Activated T-cell treated with anti-CD3 and anti-CD28 coated beads, Interleukin-2, amount 50 U/mL, for 24 hours (primary cell): Measurements from ENCODE around the gene ZC3H14.

Experiments
- DNase-seq: peaks from one replicate; pipeline ENCODE4 v3.0.0-alpha.2; 2020
- H3K27ac Mint-ChIP-seq: 2 replicates; pipeline ENCODE4 v1.8.0; 2020; ENCODE audit warnings: mild to moderate bottlenecking, mixed read lengths
- H3K27me3 Mint-ChIP-seq: 2 replicates; pipeline ENCODE4 v1.8.0; 2020; ENCODE audit warnings: mixed read lengths
- H3K36me3 Mint-ChIP-seq: 2 replicates; pipeline ENCODE4 v1.8.0; 2020; ENCODE audit warnings: low read depth, mixed read lengths
- H3K4me1 Mint-ChIP-seq: 2 replicates; pipeline ENCODE4 v1.8.0; 2020; ENCODE audit warnings: low read depth, mixed read lengths
- H3K4me3 Mint-ChIP-seq: 2 replicates; pipeline ENCODE4 v1.8.0; 2020; ENCODE audit warnings: mild to moderate bottlenecking, moderate library complexity, mixed read lengths
- H3K9me3 Mint-ChIP-seq: 2 replicates; pipeline ENCODE4 v1.8.0; 2020; ENCODE audit warnings: mixed read lengths

Gene ZC3H14

GRCh38 chr14:88563845-88564244, 1.0 kb downstream of the ZC3H14 start:
- Mint-ChIP-seq H3K4me3 (peak overlapping the region; percentile 94), H3K36me3 (peaks cover 42% of the 10 kb centered on the region), H3K4me1 (peaks cover 35% of the 10 kb centered on the region), H3K9me3 (no peaks in the 10 kb centered on the region), H3K27ac (peak overlapping the region; percentile 82), H3K27me3 (peaks cover 12% of the 10 kb centered on the region)
- DNase-seq, result no peak

- no peaks in the 10 kb centered on the region for H3K9me3 Mint-ChIP-seq
- no peak overlapping the region for H3K27ac Mint-ChIP-seq
- no peak overlapping the region for H3K4me3 Mint-ChIP-seq
- H3K4me1 Mint-ChIP-seq, result peaks cover 31% of the 10 kb centered on the region
- DNase-seq, result no peak
- peaks cover 58% of the 10 kb centered on the region for H3K36me3 Mint-ChIP-seq
- peaks cover 10% of the 10 kb centered on the region for H3K27me3 Mint-ChIP-seq
Measured at GRCh38 chr14:88565427-88565826, 2.6 kb downstream of the ZC3H14 start.

- peaks cover 78% of the 10 kb centered on the region for H3K36me3 Mint-ChIP-seq
- DNase-seq, result no peak
- H3K4me1 Mint-ChIP-seq, result peaks cover 21% of the 10 kb centered on the region
- no peaks in the 10 kb centered on the region for H3K9me3 Mint-ChIP-seq
- H3K27me3 Mint-ChIP-seq, result no peaks in the 10 kb centered on the region
- no peak overlapping the region for H3K4me3 Mint-ChIP-seq
- H3K27ac Mint-ChIP-seq, result no peak overlapping the region
Measured at GRCh38 chr14:88568196-88568595, 5.4 kb downstream of the ZC3H14 start.

- H3K4me3 Mint-ChIP-seq, result no peak overlapping the region
- H3K27ac Mint-ChIP-seq, result no peak overlapping the region
- H3K27me3 Mint-ChIP-seq, result no peaks in the 10 kb centered on the region
- DNase-seq, result no peak
- H3K36me3 Mint-ChIP-seq, result peaks cover 90% of the 10 kb centered on the region
- H3K9me3 Mint-ChIP-seq, result no peaks in the 10 kb centered on the region
- peaks cover 4% of the 10 kb centered on the region for H3K4me1 Mint-ChIP-seq
Measured at GRCh38 chr14:88572117-88572516, 9.3 kb downstream of the ZC3H14 start.

- DNase-seq, result no peak
- no peak overlapping the region for H3K4me3 Mint-ChIP-seq
- no peaks in the 10 kb centered on the region for H3K4me1 Mint-ChIP-seq
- H3K9me3 Mint-ChIP-seq, result no peaks in the 10 kb centered on the region
- H3K27me3 Mint-ChIP-seq, result no peaks in the 10 kb centered on the region
- H3K27ac Mint-ChIP-seq, result no peak overlapping the region
- peaks cover 91% of the 10 kb centered on the region for H3K36me3 Mint-ChIP-seq
Measured at GRCh38 chr14:88576222-88576621, 13.4 kb downstream of the ZC3H14 start.

GRCh38 chr14:88584451-88584850, 21.6 kb downstream of the ZC3H14 start:
- H3K4me1 Mint-ChIP-seq, result no peaks in the 10 kb centered on the region
- H3K36me3 Mint-ChIP-seq, result peaks cover 89% of the 10 kb centered on the region
- H3K4me3 Mint-ChIP-seq, result no peak overlapping the region
- DNase-seq, result no peak
- H3K27me3 Mint-ChIP-seq, result no peaks in the 10 kb centered on the region
- H3K27ac Mint-ChIP-seq, result no peak overlapping the region
- H3K9me3 Mint-ChIP-seq, result no peaks in the 10 kb centered on the region

GRCh38 chr14:88588081-88588480, 25.2 kb downstream of the ZC3H14 start:
- Mint-ChIP-seq H3K27me3 (no peaks in the 10 kb centered on the region), H3K27ac (no peak overlapping the region), H3K9me3 (no peaks in the 10 kb centered on the region), H3K4me1 (no peaks in the 10 kb centered on the region), H3K36me3 (peaks cover 88% of the 10 kb centered on the region), H3K4me3 (no peak overlapping the region)
- DNase-seq, result no peak

GRCh38 chr14:88590173-88590572, 27.3 kb downstream of the ZC3H14 start:
- no peaks in the 10 kb centered on the region for H3K4me1 Mint-ChIP-seq
- H3K27ac Mint-ChIP-seq, result no peak overlapping the region
- no peak overlapping the region for H3K4me3 Mint-ChIP-seq
- H3K9me3 Mint-ChIP-seq, result no peaks in the 10 kb centered on the region
- H3K27me3 Mint-ChIP-seq, result no peaks in the 10 kb centered on the region
- DNase-seq, result no peak
- peaks cover 92% of the 10 kb centered on the region for H3K36me3 Mint-ChIP-seq

GRCh38 chr14:88592031-88592430, 29.2 kb downstream of the ZC3H14 start:
- no peak overlapping the region for H3K4me3 Mint-ChIP-seq
- peaks cover 4% of the 10 kb centered on the region for H3K4me1 Mint-ChIP-seq
- peaks cover 95% of the 10 kb centered on the region for H3K36me3 Mint-ChIP-seq
- no peaks in the 10 kb centered on the region for H3K27me3 Mint-ChIP-seq
- no peaks in the 10 kb centered on the region for H3K9me3 Mint-ChIP-seq
- no peak overlapping the region for H3K27ac Mint-ChIP-seq
- DNase-seq, result no peak

GRCh38 chr14:88597038-88597437, 34.2 kb downstream of the ZC3H14 start:
- Mint-ChIP-seq H3K27ac (no peak overlapping the region), H3K36me3 (peaks cover 97% of the 10 kb centered on the region), H3K4me3 (no peak overlapping the region), H3K27me3 (no peaks in the 10 kb centered on the region), H3K4me1 (peaks cover 39% of the 10 kb centered on the region), H3K9me3 (no peaks in the 10 kb centered on the region)
- DNase-seq, result no peak

- no peaks in the 10 kb centered on the region for H3K9me3 Mint-ChIP-seq
- H3K4me1 Mint-ChIP-seq, result peaks cover 42% of the 10 kb centered on the region
- H3K27ac Mint-ChIP-seq, result no peak overlapping the region
- no peaks in the 10 kb centered on the region for H3K27me3 Mint-ChIP-seq
- H3K36me3 Mint-ChIP-seq, result peaks cover 100% of the 10 kb centered on the region
- no peak overlapping the region for H3K4me3 Mint-ChIP-seq
- DNase-seq, result no peak
Measured at GRCh38 chr14:88597601-88598000, 34.8 kb downstream of the ZC3H14 start.

- Mint-ChIP-seq H3K27ac (peak overlapping the region; percentile 18), H3K27me3 (no peaks in the 10 kb centered on the region), H3K9me3 (no peaks in the 10 kb centered on the region), H3K4me3 (no peak overlapping the region), H3K4me1 (peaks cover 44% of the 10 kb centered on the region), H3K36me3 (peaks cover 100% of the 10 kb centered on the region)
- DNase-seq, result no peak
Measured at GRCh38 chr14:88598097-88598675, 35.3 kb downstream of the ZC3H14 start.

- H3K4me1 Mint-ChIP-seq, result peaks cover 48% of the 10 kb centered on the region
- peak overlapping the region; percentile 58 for H3K4me3 Mint-ChIP-seq
- H3K27ac Mint-ChIP-seq, result peak overlapping the region; percentile 95
- H3K9me3 Mint-ChIP-seq, result no peaks in the 10 kb centered on the region
- no peak for DNase-seq
- peaks cover 100% of the 10 kb centered on the region for H3K36me3 Mint-ChIP-seq
- no peaks in the 10 kb centered on the region for H3K27me3 Mint-ChIP-seq
Measured at GRCh38 chr14:88599326-88599725, 36.5 kb downstream of the ZC3H14 start.

GRCh38 chr14:88599761-88600439, 37.1 kb downstream of the ZC3H14 start:
- H3K4me3 Mint-ChIP-seq, result peak overlapping the region; percentile 58
- no peaks in the 10 kb centered on the region for H3K9me3 Mint-ChIP-seq
- H3K36me3 Mint-ChIP-seq, result peaks cover 99% of the 10 kb centered on the region
- H3K27me3 Mint-ChIP-seq, result no peaks in the 10 kb centered on the region
- H3K27ac Mint-ChIP-seq, result peak overlapping the region; percentile 95
- H3K4me1 Mint-ChIP-seq, result peaks cover 49% of the 10 kb centered on the region
- peak; percentile 42 for DNase-seq

- no peak overlapping the region for H3K4me3 Mint-ChIP-seq
- peak overlapping the region; percentile 33 for H3K27ac Mint-ChIP-seq
- DNase-seq, result no peak
- no peaks in the 10 kb centered on the region for H3K9me3 Mint-ChIP-seq
- no peaks in the 10 kb centered on the region for H3K27me3 Mint-ChIP-seq
- H3K4me1 Mint-ChIP-seq, result peaks cover 40% of the 10 kb centered on the region
- H3K36me3 Mint-ChIP-seq, result peaks cover 95% of the 10 kb centered on the region
Measured at GRCh38 chr14:88604212-88604611, 41.4 kb downstream of the ZC3H14 start.
